HG03135 (cell line): ENCODE data around the gene KCNT1.

Experiments
- ATAC-seq: cut with Tn5 transposase; IDR thresholded peaks from one replicate; pipeline ENCODE4 v1.9.1; 2021; ENCODE audit warnings: mild to moderate bottlenecking, moderate library complexity; ENCODE audit not compliant: unreplicated experiment

KCNT1 gene

GRCh38 chr9:135840539-135840938 is 138.6 kb downstream of the KCNT1 start:
- ATAC-seq = no peak
